Heart left ventricle (tissue), 16 donors: ENCODE results near the gene C14orf132. TPM values are rescaled to one million over a fixed set of nuclear protein-coding genes. Genes with fewer than 3 reads are reported as not detected.

Experiments used
- ATAC-seq, 4 donors: fragments of 200-7000 bp; cut with Tn5 transposase; one replicate each; pipeline ENCODE4 v1.9.1; 2020 to 2022; ENCODE audit warnings: moderate library complexity in 4 of 4, mild to moderate bottlenecking in 3 of 4, moderate number of reproducible peaks in 1 of 4
- DNase-seq, 5 donors: peaks; one replicate each; pipeline ENCODE4 v3.0.0-alpha.2; 2020
- H3K27ac ChIP-seq, 12 donors: fragments of 200-600 bp; sonication (generic) in 4 of 12; one replicate each; pipeline versions ENCODE4 v1.5.0 to v1.8.0; 2016 to 2022; ENCODE audit warnings: mild to moderate bottlenecking in 2 of 12
- H3K27me3 ChIP-seq, 9 donors: fragments of 200-600 bp; sonication (generic) in 2 of 9; one replicate each; pipeline versions ENCODE4 v1.5.1 to v1.8.0; 2016 to 2022; ENCODE audit warnings: mild to moderate bottlenecking in 3 of 9
- H3K36me3 ChIP-seq, 9 donors: fragments of 200-600 bp; sonication (generic) in 2 of 9; one replicate each; pipeline versions ENCODE4 v1.5.0 to v1.8.0; 2018 to 2022; ENCODE audit warnings: mild to moderate bottlenecking in 2 of 9
- H3K4me1 ChIP-seq, 12 donors: fragments of 200-600 bp; sonication (generic) in 4 of 12; one replicate each; pipeline versions ENCODE4 v1.5.0 to v1.8.0; 2016 to 2022; ENCODE audit warnings: mild to moderate bottlenecking in 3 of 12
- H3K4me3 ChIP-seq, 12 donors: fragments of 200-600 bp; sonication (generic) in 4 of 12; one replicate each; pipeline versions ENCODE4 v1.5.0 to v1.8.0; 2017 to 2022; ENCODE audit warnings: mild to moderate bottlenecking in 9 of 12, moderate library complexity in 4 of 12
- H3K9me3 ChIP-seq, 12 donors: fragments of 200-600 bp; sonication (generic) in 4 of 12; one replicate each; pipeline versions ENCODE4 v1.5.0 to v1.8.0; 2016 to 2022; ENCODE audit warnings: mild to moderate bottlenecking in 1 of 12
- POLR2A ChIP-seq, 2 donors: fragments of 450-650 bp; IDR thresholded peaks; one replicate each; pipeline ENCODE4 v1.6.1; 2017; ENCODE audit warnings: antibody characterized with exemption in 2 of 2, mild to moderate bottlenecking in 2 of 2, moderate library complexity in 2 of 2
- WGBS, 4 donors: extraction: QIAGEN DNeasy Blood & Tissue Kit in 2 of 4; methylation state at CpG; one replicate each; pipeline versions ENCODE4 v1.1.5 to v1.1.7; 2013 to 2018; 5-methylcytosine and 5-hydroxymethylcytosine counted together
- intact Hi-C, 10 donors: fragments of 100-400 bp; cut with DNase I; formaldehyde crosslinking; loops; one replicate each; pipeline versions ENCODE4 v1.11.1 to v1.14.2; 2022
- polyA plus RNA-seq, 2 donors: library from polyadenylated mRNA; stranded (reverse); fragments of 200-250 nt; gene quantifications; one replicate each; pipeline ENCODE4 v1.2.3, GENCODE V29; 2013
- total RNA-seq, 9 donors: library from RNA; depleted of rRNA in 2 of 9; stranded (reverse); fragments of >200 nt in 2 of 9; fragmentation: NEBNext Ultra II Directional in 3 of 9; extraction: Animal tissue kit (Norgen Biotek cat#: 25700) in 3 of 9; gene quantifications; one replicate each; pipeline versions ENCODE4 v1.1.0 to v1.2.4, GENCODE V29; 2016 to 2023
- TF ChIP-seq, protein P1 (sequence below), 12 donors: fragments of 200-600 bp; sonication (generic) in 4 of 12; IDR thresholded peaks; one replicate each; pipeline versions ENCODE4 v1.5.0 to v1.8.0; 2018 to 2022; ENCODE audit warnings: antibody characterized with exemption in 12 of 12, mild to moderate bottlenecking in 5 of 12
- donor health status: ischemic (EF 13 %, LVEDD 7.1; RV severe dilation, severe dysfunction).
- donor health status: healthy with polysubstance abuse.
- donor health status: DM: no; HTN: yes; CAD: no.
- donor health status: DM: no; HTN: no; CAD: no.
- donor health status: ischemic (EF 25% LVEDD 6.9; RV normal size, moderate dysfunction).
- donor health status: ischemic (EF 25% LVEDD 5.7; RV mildly dilated, moderate dysfunction).
- donor health status: healthy.
- donor health status: DM: yes; HTN: yes; CAD: no.
- donor health status: ischemic (EF 35%, LVEDD 5.7; RV mildly dilated, moderate dysfunction).
- donor health status: nonischemic (EF 11% LVEDD 7.7; RV severe dilation, severe dysfunction).
- donor health status: DM: yes; HTN: yes; CAD: no.
- donor health status: PGD.
- donor health status: ischemic (EF 29% LVEDD 5.4; RV normal size, mild dysfunction).
- donor health status: nonischemic (EF 23%, LVEDD 6.1; RV moderate dilation, normal function).

Gene C14orf132
- total and polyA plus RNA-seq, 11 donors: 0.76 to 14.9 (median 1.8) TPM

GRCh38 chr14:96117960-96118359, 78.8 kb downstream of the C14orf132 start:
- 79 to 85% (median 82%) methylated on average over 6 of the region's 6 CpGs for WGBS, 4 donors
- TF ChIP-seq POLR2A (IDR thresholded peaks at IDR 0.05): no peak
- TF ChIP-seq, protein P1, sequence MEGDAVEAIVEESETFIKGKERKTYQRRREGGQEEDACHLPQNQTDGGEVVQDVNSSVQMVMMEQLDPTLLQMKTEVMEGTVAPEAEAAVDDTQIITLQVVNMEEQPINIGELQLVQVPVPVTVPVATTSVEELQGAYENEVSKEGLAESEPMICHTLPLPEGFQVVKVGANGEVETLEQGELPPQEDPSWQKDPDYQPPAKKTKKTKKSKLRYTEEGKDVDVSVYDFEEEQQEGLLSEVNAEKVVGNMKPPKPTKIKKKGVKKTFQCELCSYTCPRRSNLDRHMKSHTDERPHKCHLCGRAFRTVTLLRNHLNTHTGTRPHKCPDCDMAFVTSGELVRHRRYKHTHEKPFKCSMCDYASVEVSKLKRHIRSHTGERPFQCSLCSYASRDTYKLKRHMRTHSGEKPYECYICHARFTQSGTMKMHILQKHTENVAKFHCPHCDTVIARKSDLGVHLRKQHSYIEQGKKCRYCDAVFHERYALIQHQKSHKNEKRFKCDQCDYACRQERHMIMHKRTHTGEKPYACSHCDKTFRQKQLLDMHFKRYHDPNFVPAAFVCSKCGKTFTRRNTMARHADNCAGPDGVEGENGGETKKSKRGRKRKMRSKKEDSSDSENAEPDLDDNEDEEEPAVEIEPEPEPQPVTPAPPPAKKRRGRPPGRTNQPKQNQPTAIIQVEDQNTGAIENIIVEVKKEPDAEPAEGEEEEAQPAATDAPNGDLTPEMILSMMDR (IDR thresholded peaks at IDR 0.05): no peak
- intact Hi-C loops: no loop called here
- H3K9me3 ChIP-seq: peaks cover 0 to 26% (median 0%) of the 10 kb centered on the region in 12 donors
- H3K27me3 ChIP-seq: peaks cover 0 to 4% (median 0%) of the 10 kb centered on the region in 9 donors
- no peaks in the 10 kb centered on the region for H3K4me1 ChIP-seq
- no peak for ATAC-seq
- no peak overlapping the region for H3K4me3 ChIP-seq
- H3K27ac ChIP-seq: no peak overlapping the region
- no peaks in the 10 kb centered on the region for H3K36me3 ChIP-seq
- DNase-seq: no peak

GRCh38 chr14:96118391-96118790, 79.2 kb downstream of the C14orf132 start:
- no peak overlapping the region for H3K27ac ChIP-seq
- intact Hi-C loops: no loop called here
- DNase-seq: no peak
- 88 to 93% (median 93%) methylated on average over 3 of the region's 3 CpGs for WGBS, 4 donors
- TF ChIP-seq, protein P1 (IDR thresholded peaks at IDR 0.05): no peak
- TF ChIP-seq POLR2A (IDR thresholded peaks at IDR 0.05): no peak
- peaks cover 0 to 25% (median 0%) of the 10 kb centered on the region in 12 donors for H3K9me3 ChIP-seq
- ATAC-seq: no peak
- no peak overlapping the region for H3K4me3 ChIP-seq
- no peaks in the 10 kb centered on the region for H3K4me1 ChIP-seq
- H3K36me3 ChIP-seq: no peaks in the 10 kb centered on the region
- peaks cover 0 to 4% (median 0%) of the 10 kb centered on the region in 9 donors for H3K27me3 ChIP-seq

DNA sequence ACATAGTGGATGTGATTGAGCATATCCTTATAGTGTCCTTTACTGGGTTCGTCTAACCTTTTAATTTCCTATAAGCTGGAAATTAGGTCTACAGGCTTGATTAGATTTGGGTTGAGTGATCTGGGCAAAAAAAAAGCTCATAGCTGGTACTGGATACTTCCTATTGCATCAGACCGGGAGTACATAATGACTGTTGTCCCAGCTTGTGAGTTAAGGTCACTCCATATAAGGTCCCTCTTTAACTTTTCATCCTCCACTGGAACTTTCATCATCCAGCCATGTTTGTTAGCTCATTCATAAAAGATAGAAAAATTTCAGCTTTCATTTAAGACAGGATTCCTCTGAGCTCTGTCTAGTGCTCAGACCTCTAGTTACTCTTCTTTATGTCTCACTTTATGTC, 80.8 kb downstream of the C14orf132 start:
- Histone ChIP-seq H3K9me3 (peaks cover 0 to 15% (median 0%) of the 10 kb centered on the region in 12 donors), H3K4me1 (no peaks in the 10 kb centered on the region), H3K27me3 (peaks cover 0 to 4% (median 0%) of the 10 kb centered on the region in 9 donors), H3K4me3 (no peak overlapping the region), H3K27ac (no peak overlapping the region), H3K36me3 (no peaks in the 10 kb centered on the region)
- TF ChIP-seq, protein P1 (IDR thresholded peaks at IDR 0.05): no peak
- no peak for TF ChIP-seq POLR2A (IDR thresholded peaks at IDR 0.05)
- intact Hi-C loops: no loop called here
- WGBS, 4 donors: 73 to 86% (median 80%) methylated on average over 2 of the region's 2 CpGs
- DNase-seq (no peak), ATAC-seq (no peak)

DNA sequence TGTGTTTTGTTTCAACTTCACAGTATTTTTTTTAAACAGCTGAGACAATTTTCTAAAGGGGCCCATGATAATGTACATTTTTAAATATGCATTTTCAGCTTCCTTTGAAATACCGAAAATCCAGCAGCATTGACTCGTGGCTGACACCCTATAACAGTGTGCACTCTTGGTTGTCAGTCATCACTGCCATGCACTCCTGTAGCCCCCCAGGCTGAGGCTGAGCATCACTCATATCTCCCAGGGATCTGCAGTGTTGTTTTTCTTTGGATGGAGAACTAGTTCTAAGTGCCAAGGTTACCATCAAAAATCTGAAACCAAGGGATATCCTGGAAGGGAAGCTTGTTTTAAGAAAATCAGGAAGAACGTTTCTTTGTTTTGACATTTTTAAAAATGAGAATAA, 81.2 kb downstream of the C14orf132 start:
- intact Hi-C loops: no loop called here
- peaks cover 0 to 15% (median 0%) of the 10 kb centered on the region in 12 donors for H3K9me3 ChIP-seq
- H3K4me3 ChIP-seq: no peak overlapping the region
- H3K4me1 ChIP-seq: peaks cover 0 to 2% (median 0%) of the 10 kb centered on the region in 12 donors
- H3K27me3 ChIP-seq: peaks cover 0 to 4% (median 0%) of the 10 kb centered on the region in 9 donors
- H3K36me3 ChIP-seq: no peaks in the 10 kb centered on the region
- no peak for TF ChIP-seq POLR2A (IDR thresholded peaks at IDR 0.05)
- TF ChIP-seq, protein P1 (IDR thresholded peaks at IDR 0.05): no peak
- DNase-seq (no peak), ATAC-seq (no peak)
- H3K27ac ChIP-seq: no peak overlapping the region
- WGBS, 4 donors: 72 to 76% (median 74%) methylated on average over 3 of the region's 3 CpGs
